H1 (cell line): ENCODE measurements around the gene PPP1R10. TPM values are rescaled to one million over a fixed set of nuclear protein-coding genes. Genes with fewer than 3 reads are reported as not detected.

ENCODE experiments used
- CTCF ChIA-PET: fragments of 300-600 bp; sonication (Branson Sonifier 250); formaldehyde crosslinking; loops from one replicate; lab custom pipeline; 2021; ENCODE audit not compliant: partially characterized antibody; lab: Charles Lee
- POLR2A ChIA-PET: fragments of 300-600 bp; sonication (Branson Sonifier 250); formaldehyde crosslinking; loops from one replicate; lab custom pipeline; 2021; ENCODE audit warnings: inconsistent platforms; ENCODE audit not compliant: partially characterized antibody; lab: Charles Lee
- DNase-seq, 2 experiments: peaks; one replicate each; pipeline versions ENCODE4 v3.0.0 to v3.0.0-alpha.2; 2010 to 2022; ENCODE audit warnings: low spot score in 2 of 2, low read depth in 1 of 2, mixed read lengths in 1 of 2
- FAIRE-seq: peaks from 2 replicates; lab custom pipeline; 2011; peaks lifted over from hg19 to GRCh38; lab: Jason Lieb, UNC
- H2AFZ ChIP-seq: 2 replicates; pipeline ENCODE4 v1.8.1; 2012; ENCODE audit warnings: low read length, inconsistent platforms
- H2AK5ac ChIP-seq: 2 replicates; pipeline ENCODE4 v1.6.1; 2013; ENCODE audit warnings: low read depth, low read length
- H2BK120ac ChIP-seq: replicated peaks from 2 replicates; pipeline ENCODE3; 2013; ENCODE audit warnings: low read depth, low read length, inconsistent platforms
- H2BK12ac ChIP-seq: 2 replicates; pipeline ENCODE4 v1.6.1; 2013; ENCODE audit warnings: low read depth, low read length
- H2BK15ac ChIP-seq: 2 replicates; pipeline ENCODE4 v1.6.1; 2013; ENCODE audit warnings: low read length
- H2BK20ac ChIP-seq: 2 replicates; pipeline ENCODE4 v1.6.1; 2013; ENCODE audit warnings: low read length
- H2BK5ac ChIP-seq: 2 replicates; pipeline ENCODE4 v1.6.1; 2013; ENCODE audit warnings: low read depth, low read length
- H3K14ac ChIP-seq: 2 replicates; pipeline ENCODE4 v1.6.1; 2013; ENCODE audit warnings: inconsistent platforms; ENCODE audit not compliant: insufficient read length
- H3K18ac ChIP-seq: 2 replicates; pipeline ENCODE4 v1.6.1; 2013; ENCODE audit warnings: low read length; ENCODE audit errors: extremely low read depth
- H3K23ac ChIP-seq: 2 replicates; pipeline ENCODE4 v1.6.1; 2013; ENCODE audit warnings: inconsistent platforms; ENCODE audit not compliant: insufficient read length
- H3K23me2 ChIP-seq: 2 replicates; pipeline ENCODE4 v1.6.1; 2013; ENCODE audit warnings: low read depth, low read length
- H3K27ac ChIP-seq: 2 replicates; pipeline ENCODE4 v1.6.1; 2011; ENCODE audit warnings: low read depth, low read length, inconsistent platforms
- H3K27me3 ChIP-seq, 4 experiments: replicated peaks in 1 of 4; 1 replicate in 1 of 4; 2 replicates in 3 of 4; pipeline versions ENCODE4 v1.6.1 to v1.8.1; 2011 to 2013; ENCODE audit warnings: low read length in 3 of 4, mild to moderate bottlenecking in 3 of 4, inconsistent platforms in 2 of 4, mixed read lengths in 2 of 4, moderate library complexity in 1 of 4; ENCODE audit not compliant: control insufficient read depth in 3 of 4, insufficient read depth in 3 of 4; ENCODE audit errors: extremely low read depth in 1 of 4
- H3K36me3 ChIP-seq, 4 experiments: 2 replicates each; pipeline versions ENCODE4 v1.6.1 to v1.8.1; 2011 to 2013; ENCODE audit warnings: mild to moderate bottlenecking in 4 of 4, low read length in 3 of 4, moderate library complexity in 2 of 4, control low read depth in 1 of 4, inconsistent platforms in 1 of 4; ENCODE audit not compliant: insufficient read depth in 4 of 4, control insufficient read depth in 2 of 4
- H3K4ac ChIP-seq: replicated peaks from 2 replicates; pipeline ENCODE3; 2013; ENCODE audit warnings: low read length, low read depth, mixed read lengths, inconsistent platforms; ENCODE audit not compliant: insufficient read length
- H3K4me1 ChIP-seq, 4 experiments: replicated peaks in 1 of 4; 1 replicate in 1 of 4; 2 replicates in 3 of 4; pipeline versions ENCODE4 v1.6.1 to v1.8.1; 2011 to 2013; ENCODE audit warnings: low read length in 3 of 4, inconsistent platforms in 2 of 4, mixed read lengths in 1 of 4; ENCODE audit not compliant: insufficient read depth in 4 of 4, control insufficient read depth in 3 of 4
- H3K4me2 ChIP-seq, 2 experiments: 2 replicates each; pipeline versions ENCODE4 v1.6.1 to v1.8.1; 2011 to 2013; ENCODE audit warnings: low read depth in 2 of 2, low read length in 2 of 2, control low read depth in 1 of 2, inconsistent platforms in 1 of 2, mild to moderate bottlenecking in 1 of 2; ENCODE audit not compliant: insufficient read depth in 1 of 2
- H3K4me3 ChIP-seq, 4 experiments: fragments of 200-600, 300-600 bp in 1 of 4; sonication (generic), shearing (Covaris generic), sonication (Bioruptor Twin) in 1 of 4; 2 replicates each; pipeline versions ENCODE4 v1.5.1 to v1.8.1; 2011 to 2016; ENCODE audit warnings: low read length in 4 of 4, low read depth in 3 of 4, control low read depth in 2 of 4, inconsistent platforms in 2 of 4, mild to moderate bottlenecking in 2 of 4, mixed read lengths in 1 of 4, moderate library complexity in 1 of 4; ENCODE audit not compliant: insufficient read depth in 2 of 4; ENCODE audit errors: extremely low read depth in 1 of 4
- H3K56ac ChIP-seq: replicated peaks from 2 replicates; pipeline ENCODE3; 2013; ENCODE audit warnings: low read depth, mild to moderate bottlenecking, mixed read lengths, low read length, inconsistent platforms; ENCODE audit not compliant: insufficient read length
- H3K79me1 ChIP-seq: 2 replicates; pipeline ENCODE4 v1.6.1; 2013; ENCODE audit warnings: low read depth, low read length, control low read depth
- H3K79me2 ChIP-seq, 2 experiments: 2 replicates each; pipeline versions ENCODE4 v1.6.1 to v1.8.1; 2012 to 2013; ENCODE audit warnings: low read length in 2 of 2, mild to moderate bottlenecking in 2 of 2, inconsistent platforms in 1 of 2; ENCODE audit not compliant: insufficient read depth in 2 of 2, control insufficient read depth in 1 of 2
- H3K9ac ChIP-seq, 4 experiments: replicated peaks in 1 of 4; 1 replicate in 1 of 4; 2 replicates in 3 of 4; pipeline versions ENCODE4 v1.6.1 to v1.8.1; 2011 to 2013; ENCODE audit warnings: low read depth in 3 of 4, low read length in 3 of 4, control low read depth in 2 of 4, mild to moderate bottlenecking in 2 of 4, moderate library complexity in 2 of 4, inconsistent platforms in 1 of 4; ENCODE audit errors: extremely low read depth in 1 of 4
- H3K9me3 ChIP-seq, 2 experiments: 2 replicates each; pipeline versions ENCODE4 v1.6.1 to v1.8.1; 2012 to 2013; ENCODE audit warnings: mild to moderate bottlenecking in 2 of 2, moderate library complexity in 2 of 2, control low read depth in 1 of 2, inconsistent platforms in 1 of 2, low read depth in 1 of 2, low read length in 1 of 2, mixed read lengths in 1 of 2; ENCODE audit not compliant: insufficient read depth in 2 of 2
- H4K20me1 ChIP-seq, 2 experiments: replicated peaks in 1 of 2; 2 replicates each; pipeline versions ENCODE3 to v1.8.1; 2011 to 2013; ENCODE audit warnings: inconsistent platforms in 2 of 2, low read length in 2 of 2, mild to moderate bottlenecking in 1 of 2; ENCODE audit not compliant: insufficient read depth in 2 of 2, control insufficient read depth in 1 of 2
- H4K5ac ChIP-seq: 2 replicates; pipeline ENCODE4 v1.6.1; 2013; ENCODE audit warnings: low read length, low read depth, mixed read lengths, inconsistent platforms; ENCODE audit not compliant: insufficient read length
- H4K8ac ChIP-seq: 2 replicates; pipeline ENCODE4 v1.8.0; 2013; ENCODE audit warnings: mild to moderate bottlenecking, moderate library complexity, low read length, inconsistent platforms; ENCODE audit not compliant: insufficient read depth; ENCODE audit errors: extremely low read depth
- H4K91ac ChIP-seq: replicated peaks from 2 replicates; pipeline ENCODE3; 2013; ENCODE audit warnings: low read length, mixed read lengths, inconsistent platforms; ENCODE audit not compliant: insufficient read length
- ATF3 ChIP-seq: IDR thresholded peaks from 2 replicates; pipeline ENCODE4 v1.6.1; 2011; ENCODE audit warnings: low read depth, mild to moderate bottlenecking, low read length; ENCODE audit not compliant: insufficient read depth
- JUND ChIP-seq: IDR thresholded peaks from 2 replicates; pipeline ENCODE4 v1.6.1; 2011; ENCODE audit warnings: mild to moderate bottlenecking, improper control_type of control experiment, low read length
- MAX ChIP-seq: IDR thresholded peaks from 2 replicates; pipeline ENCODE4 v1.6.1; 2012; ENCODE audit warnings: inconsistent platforms
- NRF1 ChIP-seq: IDR thresholded peaks from 2 replicates; pipeline ENCODE4 v1.6.1; 2011; ENCODE audit warnings: mild to moderate bottlenecking, low read depth, low read length, improper control_type of control experiment
- RAD21 ChIP-seq, 2 experiments: IDR thresholded peaks in 1 of 2; conservative IDR thresholded peaks in 1 of 2; 2 replicates each; pipeline ENCODE4 v1.6.1; 2011; ENCODE audit warnings: low read depth in 2 of 2, low read length in 2 of 2, improper control_type of control experiment in 1 of 2, inconsistent platforms in 1 of 2, mild to moderate bottlenecking in 1 of 2, moderate library complexity in 1 of 2
- RXRA ChIP-seq: IDR thresholded peaks from 2 replicates; pipeline ENCODE4 v1.6.1; 2011; ENCODE audit warnings: low read depth, mild to moderate bottlenecking, low read length, moderate library complexity; ENCODE audit not compliant: insufficient read depth
- SIRT6 ChIP-seq: IDR thresholded peaks from one replicate; pipeline ENCODE4 v1.7.1; 2012; ENCODE audit warnings: low read length, inconsistent platforms
- WGBS, 2 experiments: shearing (Covaris generic) in 1 of 2; methylation state at CpG; one replicate each; pipeline versions ENCODE4 v1.1.6 to v1.1.7; 2013 to 2015; ENCODE audit warnings: low lambda C conversion rate in 2 of 2, mixed read lengths in 2 of 2, inconsistent platforms in 1 of 2, low coverage in 1 of 2, missing lambda C conversion rate in 1 of 2; ENCODE audit not compliant: insufficient replicate concordance in 2 of 2, insufficient coverage in 1 of 2, insufficient read length in 1 of 2; ENCODE audit errors: extremely low coverage in 1 of 2, missing lambda C conversion rate in 1 of 2; 5-methylcytosine and 5-hydroxymethylcytosine counted together
- long read RNA-seq, 2 experiments: library from RNA in 1 of 2; library from capped mRNA in 1 of 2; stranded (forward); transcript quantifications; one replicate each; pipeline ENCODE4 v2.0.0, GENCODE V29; 2021; ENCODE audit warnings: inconsistent platforms in 1 of 2
- polyA minus RNA-seq, 3 experiments: library from RNA; depleted of rRNA, polyadenylated mRNA; stranded (reverse); fragments of >200 nt; gene quantifications; 1 replicate in 2 of 3; 2 replicates in 1 of 3; pipeline ENCODE4 v1.2.3, GENCODE V29; 2011
- polyA plus RNA-seq, 7 experiments: library from polyadenylated mRNA; depleted of rRNA in 3 of 7; stranded (reverse) in 5 of 7; unstranded in 2 of 7; fragments of >200 nt in 5 of 7; fragments of 200-250 nt in 2 of 7; gene quantifications; 1 replicate in 5 of 7; 2 replicates in 1 of 7; 4 replicates in 1 of 7; pipeline versions ENCODE4 v1.2.1 to v1.2.3, GENCODE V29; 2011 to 2013; ENCODE audit warnings: missing spikeins in 2 of 7, mixed read lengths in 2 of 7
- total RNA-seq: library from RNA; stranded (reverse); fragmentation: NEBNext Ultra II Directional; extraction: Animal tissue kit (Norgen Biotek cat#: 25700); gene quantifications from 2 replicates; pipeline ENCODE4 v1.2.1, GENCODE V29; 2021

The PPP1R10 gene
- 78.9 and 89.1 TPM in 2 replicates for total RNA-seq
- polyA plus RNA-seq (2011; rRNA removed) = 23.9 and 25.3 TPM in 2 replicates
- polyA plus RNA-seq (2011; cell fraction: cytosol; rRNA removed) = 23.3 TPM
- 60.2 TPM for polyA plus RNA-seq (2011; cell fraction: nucleus; rRNA removed)
- polyA plus RNA-seq (2012, experiment 1 of 2) = 37.2 to 51.4 TPM (median 42.0 TPM) in 4 replicates
- polyA plus RNA-seq (2012, experiment 2 of 2) = 36.9 TPM
- 84.8 TPM for polyA plus RNA-seq (2013, experiment 1 of 2)
- 78.1 TPM for polyA plus RNA-seq (2013, experiment 2 of 2)
- 110 and 129 TPM in 2 replicates for polyA minus RNA-seq (2011; rRNA and poly(A)+ RNA removed)
- polyA minus RNA-seq (2011; cell fraction: cytosol; rRNA and poly(A)+ RNA removed) = 38.1 TPM
- 293 TPM for polyA minus RNA-seq (2011; cell fraction: nucleus; rRNA and poly(A)+ RNA removed)
- long read RNA-seq, experiment 1, partial matches to known transcripts = 13 of 24 reads
- long read RNA-seq, experiment 1, other reads (novel, unspliced or antisense) = 11 of 24 reads
- long read RNA-seq, experiment 2, partial matches to known transcripts = 12 of 12 reads
- long read RNA-seq, experiment 2, other reads (novel, unspliced or antisense) = 0 of 12 reads

DNA sequence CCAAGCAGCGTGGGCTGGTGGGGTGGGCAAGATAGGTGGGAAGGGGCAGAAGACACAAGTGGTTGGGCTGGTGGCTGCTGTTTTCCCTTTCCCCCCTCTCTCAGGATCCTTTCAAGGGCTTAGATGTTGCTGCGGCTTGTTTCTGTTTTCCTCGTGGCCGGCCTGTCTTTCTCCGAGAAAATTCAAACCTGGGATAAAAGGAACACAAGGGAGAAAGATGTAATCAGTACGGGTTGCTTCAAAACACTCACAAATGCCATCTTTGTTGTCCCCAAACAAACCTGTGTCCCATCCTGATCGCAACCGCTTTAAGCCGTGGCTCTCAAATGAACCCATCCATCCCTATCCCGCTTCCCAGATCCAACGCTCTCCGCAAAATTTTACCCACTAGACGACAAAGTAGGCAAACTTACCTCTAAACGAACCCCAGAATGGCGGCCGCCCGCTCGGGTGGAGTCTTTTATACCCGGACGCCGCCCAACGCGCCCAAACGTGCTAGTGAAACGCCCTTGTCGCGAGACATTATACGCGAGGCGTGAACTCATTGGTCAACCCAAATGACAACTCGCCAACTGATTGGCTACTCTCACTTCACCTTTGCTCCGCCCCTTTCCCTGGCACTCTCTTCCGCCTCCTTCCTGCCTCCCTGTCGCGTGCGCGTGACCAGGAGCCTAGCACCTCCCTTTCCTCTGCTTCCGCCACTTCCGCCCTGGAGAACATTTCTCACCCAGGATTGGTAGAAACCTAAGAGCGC is at the start of gene PPP1R10:
Gene PPP1R10, minus strand, starts transcription at position 433 of the 754 bp plus-strand sequence. CDS start 7,299 bp downstream, outside the sequence.
- Histone ChIP-seq H4K5ac (peak within 1 kb of the TSS; percentile 86), H2BK120ac (peak within 1 kb of the TSS; percentile 16), H3K56ac (peak within 1 kb of the TSS; percentile 57), H3K4me1 (peaks cover 0 to 6% (median 4%) of the 10 kb centered on the region in 4 experiments; a peak in 4 of 7 replicates), H3K9me3 (no peaks in the 10 kb centered on the region), H3K4me2 (peak within 1 kb of the TSS; percentile 96 to 98), H2BK20ac (peak within 1 kb of the TSS; percentile 53; the same call in 1 of the 2 replicates), H3K27ac (peak within 1 kb of the TSS; percentile 99), H2AFZ (peak within 1 kb of the TSS; percentile 94), H4K8ac (peak within 1 kb of the TSS; percentile 97; the same call in 1 of the 2 replicates), H2AK5ac (peak within 1 kb of the TSS; percentile 89; the same call in 1 of the 2 replicates), H3K4ac (peak within 1 kb of the TSS; percentile 20), H2BK5ac (peak within 1 kb of the TSS; percentile 97), H3K23me2 (peaks cover 14% of the 10 kb centered on the region), H3K36me3 (peaks cover 6 to 42% (median 19%) of the 10 kb centered on the region in 4 experiments), H4K20me1 (peaks cover 0 to 2% of the 10 kb centered on the region in 2 experiments), H3K4me3 (peak within 1 kb of the TSS; percentile 90 to 97 (median 96)), H2BK12ac (peak within 1 kb of the TSS; percentile 99), H3K23ac (no peak within 1 kb of the TSS), H4K91ac (peak within 1 kb of the TSS; percentile 67), H3K9ac (peak within 1 kb of the TSS; percentile 99 to 100 (median 100)), H3K27me3 (no peaks in the 10 kb centered on the region), H3K18ac (peak within 1 kb of the TSS; percentile 95), H3K79me2 (peaks cover 4 to 60% of the 10 kb centered on the region in 2 experiments; a peak in 3 of 4 replicates), H2BK15ac (peak within 1 kb of the TSS; percentile 88; the same call in 1 of the 2 replicates), H3K79me1 (peaks cover 6% of the 10 kb centered on the region; the same call in 1 of the 2 replicates), H3K14ac (no peak within 1 kb of the TSS)
- CTCF ChIA-PET = interaction anchor here (0.9 to 1.7 kb wide), 2 partner anchors 72 to 114 kb away, joined by 3 to 6 read pairs; no protein-coding TSS in a partner anchor
- FAIRE-seq (peak; percentile 93), DNase-seq (peak; percentile 99)
- WGBS, 2 experiments = 1% methylated on average over 36 of the region's 40 CpGs; no CpG with 5 or more reads in 1 of the 2 experiments
- POLR2A ChIA-PET = interaction anchor here (0.6 to 3.8 kb wide), 41 partner anchors 7 to 606 kb away, joined by 3 to 43 read pairs (median 4); partner anchors contain the start of genes ABCF1, ATAT1, C6orf136 and DHX16
- TF ChIP-seq RAD21 (IDR thresholded peaks at IDR 0.05 in 1 of 2, conservative IDR thresholded peaks at IDR 0.05 in 1 of 2; ENCODE audit: low read depth in 2 of 2, low read length in 2 of 2) (no peak), MAX (peak; percentile 8; the same call in 1 of the 2 replicates), ATF3 (no peak), SIRT6 (no peak), NRF1 (no peak; the same call in 1 of the 2 replicates), JUND (peak; percentile 36; the same call in 1 of the 2 replicates), RXRA (no peak)
